Left hindlimb (tissue), 1 donor: Measurements from ENCODE around the gene CEACAM5.
"Not testable (repeated sequence)": the region's sequence is repeated elsewhere in the genome, so short reads cannot be mapped to it uniquely, and the experiment has no call there.

Source experiments
- DNase-seq: peaks from one replicate; pipeline ENCODE4 v3.0.0-alpha.2; 2018

Gene CEACAM5

DNA sequence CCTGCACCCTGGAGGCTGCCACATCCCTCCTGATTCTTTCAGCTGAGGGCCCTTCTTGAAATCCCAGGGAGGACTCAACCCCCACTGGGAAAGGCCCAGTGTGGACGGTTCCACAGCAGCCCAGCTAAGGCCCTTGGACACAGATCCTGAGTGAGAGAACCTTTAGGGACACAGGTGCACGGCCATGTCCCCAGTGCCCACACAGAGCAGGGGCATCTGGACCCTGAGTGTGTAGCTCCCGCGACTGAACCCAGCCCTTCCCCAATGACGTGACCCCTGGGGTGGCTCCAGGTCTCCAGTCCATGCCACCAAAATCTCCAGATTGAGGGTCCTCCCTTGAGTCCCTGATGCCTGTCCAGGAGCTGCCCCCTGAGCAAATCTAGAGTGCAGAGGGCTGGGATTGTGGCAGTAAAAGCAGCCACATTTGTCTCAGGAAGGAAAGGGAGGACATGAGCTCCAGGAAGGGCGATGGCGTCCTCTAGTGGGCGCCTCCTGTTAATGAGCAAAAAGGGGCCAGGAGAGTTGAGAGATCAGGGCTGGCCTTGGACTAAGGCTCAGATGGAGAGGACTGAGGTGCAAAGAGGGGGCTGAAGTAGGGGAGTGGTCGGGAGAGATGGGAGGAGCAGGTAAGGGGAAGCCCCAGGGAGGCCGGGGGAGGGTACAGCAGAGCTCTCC, 6.9 kb upstream of the CEACAM5 start:
- DNase-seq: no peak

DNA sequence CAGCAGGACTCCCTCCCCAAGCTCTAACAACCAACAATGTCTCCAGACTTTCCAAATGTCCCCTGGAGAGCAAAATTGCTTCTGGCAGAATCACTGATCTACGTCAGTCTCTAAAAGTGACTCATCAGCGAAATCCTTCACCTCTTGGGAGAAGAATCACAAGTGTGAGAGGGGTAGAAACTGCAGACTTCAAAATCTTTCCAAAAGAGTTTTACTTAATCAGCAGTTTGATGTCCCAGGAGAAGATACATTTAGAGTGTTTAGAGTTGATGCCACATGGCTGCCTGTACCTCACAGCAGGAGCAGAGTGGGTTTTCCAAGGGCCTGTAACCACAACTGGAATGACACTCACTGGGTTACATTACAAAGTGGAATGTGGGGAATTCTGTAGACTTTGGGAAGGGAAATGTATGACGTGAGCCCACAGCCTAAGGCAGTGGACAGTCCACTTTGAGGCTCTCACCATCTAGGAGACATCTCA, 6.2 kb upstream of the CEACAM5 start:
- DNase-seq: no peak

DNA sequence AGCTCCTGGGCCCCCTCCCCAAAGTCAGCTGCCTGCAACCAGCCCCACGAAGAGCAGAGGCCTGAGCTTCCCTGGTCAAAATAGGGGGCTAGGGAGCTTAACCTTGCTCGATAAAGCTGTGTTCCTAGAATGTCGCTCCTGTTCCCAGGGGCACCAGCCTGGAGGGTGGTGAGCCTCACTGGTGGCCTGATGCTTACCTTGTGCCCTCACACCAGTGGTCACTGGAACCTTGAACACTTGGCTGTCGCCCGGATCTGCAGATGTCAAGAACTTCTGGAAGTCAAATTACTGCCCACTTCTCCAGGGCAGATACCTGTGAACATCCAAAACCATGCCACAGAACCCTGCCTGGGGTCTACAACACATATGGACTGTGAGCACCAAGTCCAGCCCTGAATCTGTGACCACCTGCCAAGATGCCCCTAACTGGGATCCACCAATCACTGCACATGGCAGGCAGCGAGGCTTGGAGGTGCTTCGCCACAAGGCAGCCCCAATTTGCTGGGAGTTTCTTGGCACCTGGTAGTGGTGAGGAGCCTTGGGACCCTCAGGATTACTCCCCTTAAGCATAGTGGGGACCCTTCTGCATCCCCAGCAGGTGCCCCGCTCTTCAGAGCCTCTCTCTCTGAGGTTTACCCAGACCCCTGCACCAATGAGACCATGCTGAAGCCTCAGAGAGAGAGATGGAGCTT, 4.7 kb upstream of the CEACAM5 start:
- no peak for DNase-seq

DNA sequence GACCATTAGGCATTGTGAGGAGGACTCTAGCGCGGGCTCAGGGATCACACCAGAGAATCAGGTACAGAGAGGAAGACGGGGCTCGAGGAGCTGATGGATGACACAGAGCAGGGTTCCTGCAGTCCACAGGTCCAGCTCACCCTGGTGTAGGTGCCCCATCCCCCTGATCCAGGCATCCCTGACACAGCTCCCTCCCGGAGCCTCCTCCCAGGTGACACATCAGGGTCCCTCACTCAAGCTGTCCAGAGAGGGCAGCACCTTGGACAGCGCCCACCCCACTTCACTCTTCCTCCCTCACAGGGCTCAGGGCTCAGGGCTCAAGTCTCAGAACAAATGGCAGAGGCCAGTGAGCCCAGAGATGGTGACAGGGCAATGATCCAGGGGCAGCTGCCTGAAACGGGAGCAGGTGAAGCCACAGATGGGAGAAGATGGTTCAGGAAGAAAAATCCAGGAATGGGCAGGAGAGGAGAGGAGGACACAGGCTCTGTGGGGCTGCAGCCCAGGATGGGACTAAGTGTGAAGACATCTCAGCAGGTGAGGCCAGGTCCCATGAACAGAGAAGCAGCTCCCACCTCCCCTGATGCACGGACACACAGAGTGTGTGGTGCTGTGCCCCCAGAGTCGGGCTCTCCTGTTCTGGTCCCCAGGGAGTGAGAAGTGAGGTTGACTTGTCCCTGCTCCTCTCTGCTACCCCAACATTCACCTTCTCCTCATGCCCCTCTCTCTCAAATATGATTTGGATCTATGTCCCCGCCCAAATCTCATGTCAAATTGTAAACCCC, 2.8 kb upstream of the CEACAM5 start:
- no peak for DNase-seq

DNA sequence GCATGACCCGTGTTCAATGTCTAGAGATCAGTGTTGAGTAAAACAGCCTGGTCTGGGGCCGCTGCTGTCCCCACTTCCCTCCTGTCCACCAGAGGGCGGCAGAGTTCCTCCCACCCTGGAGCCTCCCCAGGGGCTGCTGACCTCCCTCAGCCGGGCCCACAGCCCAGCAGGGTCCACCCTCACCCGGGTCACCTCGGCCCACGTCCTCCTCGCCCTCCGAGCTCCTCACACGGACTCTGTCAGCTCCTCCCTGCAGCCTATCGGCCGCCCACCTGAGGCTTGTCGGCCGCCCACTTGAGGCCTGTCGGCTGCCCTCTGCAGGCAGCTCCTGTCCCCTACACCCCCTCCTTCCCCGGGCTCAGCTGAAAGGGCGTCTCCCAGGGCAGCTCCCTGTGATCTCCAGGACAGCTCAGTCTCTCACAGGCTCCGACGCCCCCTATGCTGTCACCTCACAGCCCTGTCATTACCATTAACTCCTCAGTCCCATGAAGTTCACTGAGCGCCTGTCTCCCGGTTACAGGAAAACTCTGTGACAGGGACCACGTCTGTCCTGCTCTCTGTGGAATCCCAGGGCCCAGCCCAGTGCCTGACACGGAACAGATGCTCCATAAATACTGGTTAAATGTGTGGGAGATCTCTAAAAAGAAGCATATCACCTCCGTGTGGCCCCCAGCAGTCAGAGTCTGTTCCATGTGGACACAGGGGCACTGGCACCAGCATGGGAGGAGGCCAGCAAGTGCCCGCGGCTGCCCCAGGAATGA, 1.5 kb upstream of the CEACAM5 start:
- no peak for DNase-seq

DNA sequence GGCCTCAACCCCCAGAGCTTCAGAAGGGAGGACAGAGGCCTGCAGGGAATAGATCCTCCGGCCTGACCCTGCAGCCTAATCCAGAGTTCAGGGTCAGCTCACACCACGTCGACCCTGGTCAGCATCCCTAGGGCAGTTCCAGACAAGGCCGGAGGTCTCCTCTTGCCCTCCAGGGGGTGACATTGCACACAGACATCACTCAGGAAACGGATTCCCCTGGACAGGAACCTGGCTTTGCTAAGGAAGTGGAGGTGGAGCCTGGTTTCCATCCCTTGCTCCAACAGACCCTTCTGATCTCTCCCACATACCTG, 969 bp upstream of the CEACAM5 start:
- DNase-seq: no peak

DNA sequence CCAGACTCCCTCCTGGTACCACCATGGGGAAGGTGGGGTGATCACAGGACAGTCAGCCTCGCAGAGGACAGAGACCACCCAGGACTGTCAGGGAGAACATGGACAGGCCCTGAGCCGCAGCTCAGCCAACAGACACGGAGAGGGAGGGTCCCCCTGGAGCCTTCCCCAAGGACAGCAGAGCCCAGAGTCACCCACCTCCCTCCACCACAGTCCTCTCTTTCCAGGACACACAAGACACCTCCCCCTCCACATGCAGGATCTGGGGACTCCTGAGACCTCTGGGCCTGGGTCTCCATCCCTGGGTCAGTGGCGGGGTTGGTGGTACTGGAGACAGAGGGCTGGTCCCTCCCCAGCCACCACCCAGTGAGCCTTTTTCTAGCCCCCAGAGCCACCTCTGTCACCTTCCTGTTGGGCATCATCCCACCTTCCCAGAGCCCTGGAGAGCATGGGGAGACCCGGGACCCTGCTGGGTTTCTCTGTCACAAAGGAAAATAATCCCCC, 505 bp upstream of the CEACAM5 start:
- no peak for DNase-seq

DNA sequence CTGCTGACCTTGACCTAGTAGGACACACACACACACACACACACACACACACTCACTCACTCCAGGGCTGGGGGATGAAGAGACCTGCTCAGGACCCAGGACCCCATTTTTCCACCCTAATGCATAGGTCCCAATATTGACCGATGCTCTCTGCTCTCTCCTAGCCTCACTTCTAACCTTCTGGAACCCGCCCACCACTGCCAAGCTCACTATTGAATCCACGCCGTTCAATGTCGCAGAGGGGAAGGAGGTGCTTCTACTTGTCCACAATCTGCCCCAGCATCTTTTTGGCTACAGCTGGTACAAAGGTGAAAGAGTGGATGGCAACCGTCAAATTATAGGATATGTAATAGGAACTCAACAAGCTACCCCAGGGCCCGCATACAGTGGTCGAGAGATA, 1.1 kb downstream of the CEACAM5 start:
- DNase-seq: not testable (repeated sequence)

DNA sequence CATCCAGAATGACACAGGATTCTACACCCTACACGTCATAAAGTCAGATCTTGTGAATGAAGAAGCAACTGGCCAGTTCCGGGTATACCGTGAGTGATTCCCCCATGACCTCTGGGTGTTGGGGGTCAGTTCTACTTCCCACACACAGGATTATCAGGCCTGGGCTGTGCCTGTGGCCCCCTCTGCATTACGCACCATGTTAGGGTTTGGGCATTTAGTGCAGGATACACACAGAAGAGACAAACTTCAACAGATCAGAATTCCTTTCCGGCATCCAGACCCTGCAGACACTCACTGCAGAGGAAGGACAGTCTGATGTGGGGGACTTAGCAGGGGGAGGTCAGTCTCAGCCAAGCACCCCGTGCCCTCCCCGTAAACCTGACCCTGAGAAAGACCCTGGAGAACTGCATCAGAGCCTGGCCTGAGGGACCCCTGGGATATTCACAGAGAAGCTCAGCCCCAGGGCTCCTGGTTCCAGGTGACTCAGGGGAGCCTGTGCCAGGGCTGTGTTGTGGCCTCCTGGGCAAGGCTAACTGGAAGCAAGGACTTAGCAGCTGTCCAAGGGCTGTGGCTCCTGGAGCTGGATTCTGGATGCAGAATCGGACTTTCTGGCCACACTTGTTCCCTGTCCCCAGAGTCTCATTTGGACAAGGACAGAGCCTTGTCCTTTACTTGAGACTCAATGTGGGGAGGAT, 1.7 kb downstream of the CEACAM5 start:
- DNase-seq: no peak

DNA sequence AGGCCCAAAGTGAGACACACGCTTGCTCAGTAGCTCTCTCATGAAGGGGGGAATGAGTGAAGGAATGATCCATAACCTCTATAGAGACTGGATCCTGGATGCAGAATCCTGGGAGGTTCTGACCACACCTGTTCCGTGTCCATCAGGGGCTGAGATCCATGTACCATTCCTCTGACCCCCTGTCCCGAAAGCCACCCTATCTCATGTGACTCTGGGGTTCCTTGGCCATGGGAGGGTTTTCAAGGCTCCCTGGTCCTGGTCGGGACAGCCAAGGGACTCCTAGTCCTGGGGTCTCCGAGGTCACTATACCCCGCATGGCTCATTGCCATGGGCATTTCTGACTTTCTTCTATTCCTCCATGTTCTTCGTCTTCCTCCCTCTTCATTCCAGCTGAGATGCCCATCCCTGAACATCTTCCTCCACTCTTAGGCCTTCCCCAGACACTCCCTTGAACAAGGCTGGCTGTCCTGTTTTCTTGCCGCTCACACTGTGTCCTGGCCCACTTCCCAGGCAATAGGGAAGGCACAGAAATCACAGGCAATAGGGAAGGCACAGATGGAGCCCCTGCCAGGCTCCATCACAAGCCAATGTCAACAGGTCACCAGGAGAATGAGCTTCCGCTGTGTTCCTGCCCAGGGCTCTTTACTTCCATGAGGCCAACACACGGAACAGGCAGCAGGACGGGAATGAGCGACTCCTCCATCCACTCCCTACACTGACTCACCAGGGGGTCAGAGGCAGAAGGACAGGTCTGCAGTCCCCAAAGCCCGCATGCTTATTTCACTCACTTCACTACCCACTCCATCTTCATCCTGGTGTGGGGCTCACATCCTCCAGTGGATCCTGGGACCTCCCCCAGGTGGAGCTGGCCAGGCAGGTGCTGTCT, 3.2 kb downstream of the CEACAM5 start:
- no peak for DNase-seq

DNA sequence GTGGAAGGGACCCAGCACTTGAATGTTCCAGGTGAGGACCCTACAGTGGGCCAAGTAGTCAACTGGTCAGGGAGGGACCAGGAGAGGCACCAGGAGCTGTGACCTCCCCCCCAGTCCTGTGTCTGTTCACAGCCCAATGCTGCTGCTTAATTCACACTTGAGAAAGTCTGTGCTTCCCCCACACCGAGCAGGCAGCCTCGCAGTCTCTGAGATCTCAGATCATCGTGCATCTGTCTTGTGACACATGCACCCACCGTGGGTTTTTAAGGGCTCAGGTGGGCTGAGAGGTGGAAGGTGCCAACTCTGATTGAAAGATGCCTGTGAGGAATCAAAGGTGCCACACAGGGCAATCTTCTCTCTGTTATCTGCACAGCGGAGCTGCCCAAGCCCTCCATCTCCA, 6.2 kb downstream of the CEACAM5 start:
- no peak for DNase-seq

DNA sequence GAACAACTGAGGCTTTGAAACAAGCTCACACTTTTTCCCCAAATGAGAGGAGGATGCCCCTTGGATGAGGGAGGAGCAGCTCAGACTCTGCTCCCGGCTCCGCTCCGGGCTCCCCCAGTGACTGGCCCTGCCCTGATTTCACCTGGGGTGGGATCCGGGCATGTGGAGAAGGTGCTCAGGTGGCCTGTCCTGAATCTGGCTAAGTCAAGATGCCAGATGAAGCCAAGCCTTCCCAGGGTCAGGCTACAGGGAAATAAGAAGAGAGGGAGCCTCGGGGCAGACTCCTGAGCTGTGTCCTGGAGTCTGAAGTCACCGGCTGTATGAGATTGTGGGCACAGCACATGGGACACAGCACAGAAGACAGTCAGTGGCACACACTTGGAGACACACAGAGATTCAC, 10.3 kb downstream of the CEACAM5 start:
- DNase-seq: no peak

DNA sequence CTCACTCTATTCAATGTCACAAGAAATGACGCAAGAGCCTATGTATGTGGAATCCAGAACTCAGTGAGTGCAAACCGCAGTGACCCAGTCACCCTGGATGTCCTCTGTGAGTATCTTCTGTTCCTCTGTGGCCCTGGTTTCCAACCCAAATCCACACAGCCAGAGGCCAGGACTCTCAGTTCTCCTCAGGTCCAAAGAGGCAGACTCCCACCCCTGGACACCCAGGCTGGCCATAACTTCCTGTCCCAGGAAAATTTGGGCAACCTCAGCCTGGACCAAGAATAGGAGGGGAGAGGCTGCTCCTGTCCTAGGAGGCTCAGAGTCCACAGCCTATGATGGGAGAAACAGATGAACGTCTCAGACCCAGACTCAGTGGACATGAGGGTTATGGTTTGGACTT, 11.7 kb downstream of the CEACAM5 start:
- DNase-seq: no peak

DNA sequence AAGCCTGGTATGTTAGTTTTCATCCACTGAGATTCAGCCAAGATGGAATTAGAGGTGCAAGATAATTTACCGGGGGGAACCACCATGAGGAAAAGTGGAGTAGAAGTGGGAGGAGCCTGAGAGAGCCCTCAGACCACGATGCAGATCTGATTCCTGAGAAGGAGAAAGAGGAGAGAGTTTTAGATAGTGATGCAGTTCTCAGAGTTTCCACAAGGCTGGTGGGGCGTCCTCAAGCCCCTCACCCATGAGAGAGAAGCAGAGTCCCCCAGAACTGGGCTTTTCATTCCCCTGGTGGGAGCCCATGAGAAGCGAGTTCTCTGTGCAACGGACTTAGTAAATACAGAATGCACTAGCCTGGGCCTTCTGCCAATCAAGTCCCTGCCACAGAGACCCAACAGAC, 18.1 kb downstream of the CEACAM5 start:
- DNase-seq: no peak

DNA sequence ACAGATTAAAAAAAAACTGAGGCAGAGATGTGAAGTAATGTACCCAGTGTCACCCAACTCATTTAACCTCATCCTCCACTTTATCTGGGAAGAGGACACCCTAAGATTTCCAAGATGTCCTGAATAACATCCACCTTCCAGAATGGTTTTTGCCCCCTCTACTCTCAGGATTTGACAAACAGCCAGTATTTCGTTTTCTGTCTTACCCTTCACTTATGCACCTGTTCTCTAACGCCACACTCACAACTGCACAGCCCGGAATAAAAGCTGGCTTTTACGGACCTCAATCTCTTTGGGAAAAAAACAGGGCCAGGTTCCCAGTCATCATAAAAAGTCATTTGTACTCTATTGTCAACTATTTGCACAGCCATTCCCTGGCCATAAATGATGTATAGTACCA, 25.7 kb downstream of the CEACAM5 start:
- no peak for DNase-seq

DNA sequence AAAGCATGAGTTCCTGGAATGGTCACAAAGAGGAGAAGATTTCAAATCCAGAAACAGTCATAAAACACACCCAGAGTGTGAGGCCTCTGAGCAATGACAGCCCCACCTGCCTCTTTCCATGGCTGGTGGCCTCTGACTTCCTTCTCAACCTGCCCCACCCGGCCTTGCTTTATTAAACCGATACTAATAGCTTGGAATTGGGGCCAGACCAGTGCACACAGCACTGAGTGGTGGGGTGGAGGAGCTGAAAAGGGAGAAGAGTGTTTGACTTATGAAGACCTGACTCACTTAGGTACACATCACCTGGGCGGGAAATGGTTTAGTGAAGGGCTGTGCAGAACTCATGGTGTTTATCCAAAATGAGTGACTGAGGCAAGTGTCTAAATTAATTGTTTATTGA, 26.2 kb downstream of the CEACAM5 start:
- no peak for DNase-seq

DNA sequence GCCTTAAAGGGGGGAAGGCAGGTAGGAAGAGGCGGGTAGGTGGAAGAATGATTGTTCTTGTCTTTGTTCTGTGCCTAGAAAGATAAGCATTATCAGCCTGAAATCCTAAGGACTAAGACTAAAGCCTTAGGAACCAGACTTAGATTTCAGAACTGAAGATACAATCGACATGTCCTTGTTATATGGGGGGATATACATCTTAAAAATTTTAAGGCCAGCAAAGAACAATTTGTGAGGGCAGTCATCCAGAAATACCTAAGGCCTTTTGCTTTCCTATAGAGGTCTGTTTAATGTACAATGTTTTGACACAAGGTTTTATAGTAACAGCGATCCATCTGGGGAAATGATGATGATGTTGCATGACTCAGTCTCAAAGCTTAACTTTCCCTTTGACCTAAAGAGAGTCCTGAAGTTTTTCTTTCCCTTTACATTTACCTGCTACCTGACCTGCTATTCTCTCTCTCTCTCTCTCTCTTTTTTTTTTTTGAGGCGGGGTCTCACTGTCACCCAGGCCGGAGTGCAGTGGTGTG, 26.7 kb downstream of the CEACAM5 start:
- DNase-seq: no peak

DNA sequence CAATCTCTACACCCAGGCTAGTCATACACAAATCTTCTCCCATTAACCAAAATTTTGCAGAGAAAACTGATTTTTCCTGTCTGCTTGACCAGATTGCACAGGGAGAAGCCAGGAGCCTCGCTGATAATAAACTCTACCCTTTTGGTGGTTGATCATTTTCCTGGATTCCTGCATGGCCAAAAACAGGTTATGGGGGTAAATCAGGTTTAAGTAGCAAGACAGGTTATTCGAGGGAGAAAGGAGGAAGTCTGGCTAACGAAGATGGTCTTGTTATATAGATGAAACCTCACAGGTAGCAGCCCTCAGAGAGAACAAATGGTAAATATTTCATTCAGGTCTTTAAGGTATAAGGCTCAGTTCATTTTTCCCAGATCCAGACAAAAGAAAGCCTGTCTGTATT, 30.9 kb downstream of the CEACAM5 start:
- DNase-seq: no peak

DNA sequence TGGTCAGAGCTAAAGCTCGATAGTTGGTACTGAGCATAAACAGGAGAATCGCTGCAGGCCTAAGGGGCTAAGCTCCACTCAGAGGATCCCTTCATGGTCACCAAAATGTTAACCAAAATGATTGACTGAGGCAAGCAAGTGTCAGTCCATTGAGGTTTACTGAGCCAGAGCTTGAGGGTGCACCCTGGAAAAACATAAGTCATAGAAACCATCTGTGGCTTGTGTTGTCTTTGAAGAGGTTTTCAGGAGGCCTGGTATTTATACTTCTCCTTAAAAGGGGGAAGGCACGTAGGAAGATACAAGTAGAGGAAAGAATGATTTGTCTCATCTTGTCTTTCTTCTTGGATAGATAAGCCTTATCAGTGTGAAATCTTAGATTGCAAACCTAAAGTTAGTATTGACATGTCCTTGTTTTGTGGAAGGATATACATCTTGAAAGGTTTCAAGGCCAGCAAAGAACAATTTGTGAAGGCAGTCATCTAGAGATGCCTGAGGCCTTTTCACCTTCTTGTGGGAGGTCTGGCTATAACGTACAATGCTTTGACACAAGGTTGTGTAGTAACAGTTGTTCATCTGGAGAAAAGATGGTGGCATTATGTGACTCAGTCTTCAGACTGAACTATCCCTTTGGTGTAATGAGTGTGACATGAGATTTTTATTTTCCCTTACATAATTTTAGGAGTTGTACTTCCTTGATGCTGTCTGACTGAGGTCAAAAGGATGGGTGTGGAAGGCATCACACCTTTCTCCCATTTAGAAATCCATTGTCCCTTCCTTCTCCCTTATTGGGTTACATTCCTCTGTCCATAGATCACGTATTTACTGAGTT, 32.2 kb downstream of the CEACAM5 start:
- no peak for DNase-seq

DNA sequence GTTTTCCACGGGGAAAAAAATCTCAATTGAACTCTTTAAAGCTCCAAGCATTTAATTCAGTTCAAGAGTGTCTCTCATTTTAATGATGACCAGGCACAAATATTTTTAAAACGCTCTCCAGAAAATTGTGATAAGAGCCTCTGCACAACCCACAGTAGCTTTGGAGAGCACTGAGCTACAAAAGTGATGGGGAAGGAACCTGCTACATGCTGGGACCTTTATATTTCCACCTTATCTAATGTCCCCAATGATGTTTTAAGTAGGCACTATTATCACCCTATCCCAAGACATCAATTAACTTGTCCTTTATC, 32.8 kb downstream of the CEACAM5 start:
- DNase-seq: no peak
